EH (cell line): ENCODE measurements around the gene GPRASP3.
A peak's percentile ranks its signal among the peaks of the same experiment; 100 is the strongest.

Source experiments
- DNase-seq: peaks from one replicate; pipeline ENCODE4 v3.0.0-alpha.2; 2015; ENCODE audit warnings: low read depth

GPRASP3 gene

DNA sequence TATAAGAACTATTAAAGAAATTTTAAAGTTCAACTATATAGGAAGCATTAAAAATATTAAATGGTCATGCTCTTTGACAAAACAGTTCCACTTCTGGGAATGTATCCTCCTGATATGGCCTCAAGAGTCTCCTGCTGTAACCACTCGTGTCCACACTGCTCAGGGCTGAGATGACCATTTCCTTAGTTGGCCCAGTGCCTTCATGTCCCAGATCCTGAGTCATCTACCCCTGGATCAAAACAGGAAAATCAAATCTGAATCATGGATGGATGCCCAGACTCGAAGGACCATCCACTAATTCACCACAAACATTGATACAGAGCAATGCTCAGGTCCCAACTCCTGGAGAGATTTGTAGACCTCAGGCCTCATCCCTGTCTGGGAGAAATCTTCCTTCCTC, 44.7 kb downstream of the GPRASP3 start:
- peak; percentile 85 for DNase-seq

GRCh38 chrX:102765809-102766208, 45.3 kb downstream of the GPRASP3 start:
- DNase-seq = peak; percentile 77

- DNase-seq = no peak
Measured at GRCh38 chrX:102767287-102767686, 46.7 kb downstream of the GPRASP3 start.

DNA sequence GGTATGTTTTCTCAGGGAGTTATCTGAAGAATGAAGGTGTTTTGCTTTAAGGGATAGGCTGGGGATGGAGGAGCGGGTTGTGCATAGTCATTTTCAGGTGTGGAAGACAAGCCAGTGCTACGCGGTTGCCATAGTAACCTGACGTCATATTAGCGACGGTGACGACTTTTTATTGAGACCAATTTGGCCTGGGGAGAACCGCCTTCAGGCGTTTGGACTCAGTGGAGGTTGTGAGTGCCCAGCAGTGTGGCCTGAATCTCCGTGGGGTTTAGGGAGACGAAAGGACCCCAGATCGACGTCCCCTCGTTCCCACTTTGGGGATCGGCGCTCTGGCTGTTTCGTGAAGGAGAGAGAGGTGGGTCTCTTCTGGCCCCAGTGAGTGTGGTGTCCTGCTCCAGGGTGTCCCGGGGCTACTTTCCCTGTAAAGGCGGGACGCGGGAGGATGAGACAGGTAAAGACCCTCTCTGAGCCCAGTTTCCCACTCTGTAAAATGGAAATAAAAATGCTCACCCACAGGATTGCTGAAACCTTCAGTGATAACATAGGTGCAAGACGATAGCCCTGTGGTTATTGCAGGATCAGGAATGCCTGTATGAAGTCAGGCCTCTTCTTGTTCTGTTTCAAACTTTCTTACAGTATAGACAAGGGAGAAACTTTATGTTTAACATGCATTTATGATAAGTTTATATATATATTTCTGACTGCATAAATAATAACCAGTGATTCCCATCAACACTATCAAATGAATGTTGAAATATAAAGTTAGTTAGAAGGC, 48.6 kb downstream of the GPRASP3 start:
- peak; percentile 81 for DNase-seq
